Mucosa of stomach (tissue), 1 donor: Measurements from ENCODE around the gene AGGF1.
"Not testable (repeated sequence)": the region's sequence is repeated elsewhere in the genome, so short reads cannot be mapped to it uniquely, and the experiment has no call there.

ENCODE experiments used
- H3K27me3 ChIP-seq: one replicate; pipeline ENCODE4 v1.7.0; 2013; ENCODE audit warnings: mild to moderate bottlenecking, low read length; ENCODE audit not compliant: control insufficient read depth, insufficient read depth
- H3K36me3 ChIP-seq: one replicate; pipeline ENCODE4 v1.7.0; 2013; ENCODE audit warnings: low read length; ENCODE audit not compliant: control insufficient read depth, insufficient read depth
- H3K4me1 ChIP-seq: one replicate; pipeline ENCODE4 v1.7.0; 2013; ENCODE audit warnings: mild to moderate bottlenecking, low read length; ENCODE audit not compliant: control insufficient read depth, insufficient read depth
- H3K4me3 ChIP-seq: one replicate; pipeline ENCODE4 v1.7.0; 2013; ENCODE audit warnings: low read length
- H3K9ac ChIP-seq: one replicate; pipeline ENCODE4 v1.7.0; 2013; ENCODE audit warnings: mild to moderate bottlenecking, low read length, moderate library complexity
- H3K9me3 ChIP-seq: one replicate; pipeline ENCODE4 v1.7.0; 2013; ENCODE audit warnings: mild to moderate bottlenecking, low read length, moderate library complexity; ENCODE audit not compliant: control insufficient read depth
- donor health status: Pancreatic carcinoma.

AGGF1 gene, protein sequence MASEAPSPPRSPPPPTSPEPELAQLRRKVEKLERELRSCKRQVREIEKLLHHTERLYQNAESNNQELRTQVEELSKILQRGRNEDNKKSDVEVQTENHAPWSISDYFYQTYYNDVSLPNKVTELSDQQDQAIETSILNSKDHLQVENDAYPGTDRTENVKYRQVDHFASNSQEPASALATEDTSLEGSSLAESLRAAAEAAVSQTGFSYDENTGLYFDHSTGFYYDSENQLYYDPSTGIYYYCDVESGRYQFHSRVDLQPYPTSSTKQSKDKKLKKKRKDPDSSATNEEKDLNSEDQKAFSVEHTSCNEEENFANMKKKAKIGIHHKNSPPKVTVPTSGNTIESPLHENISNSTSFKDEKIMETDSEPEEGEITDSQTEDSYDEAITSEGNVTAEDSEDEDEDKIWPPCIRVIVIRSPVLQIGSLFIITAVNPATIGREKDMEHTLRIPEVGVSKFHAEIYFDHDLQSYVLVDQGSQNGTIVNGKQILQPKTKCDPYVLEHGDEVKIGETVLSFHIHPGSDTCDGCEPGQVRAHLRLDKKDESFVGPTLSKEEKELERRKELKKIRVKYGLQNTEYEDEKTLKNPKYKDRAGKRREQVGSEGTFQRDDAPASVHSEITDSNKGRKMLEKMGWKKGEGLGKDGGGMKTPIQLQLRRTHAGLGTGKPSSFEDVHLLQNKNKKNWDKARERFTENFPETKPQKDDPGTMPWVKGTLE

DNA sequence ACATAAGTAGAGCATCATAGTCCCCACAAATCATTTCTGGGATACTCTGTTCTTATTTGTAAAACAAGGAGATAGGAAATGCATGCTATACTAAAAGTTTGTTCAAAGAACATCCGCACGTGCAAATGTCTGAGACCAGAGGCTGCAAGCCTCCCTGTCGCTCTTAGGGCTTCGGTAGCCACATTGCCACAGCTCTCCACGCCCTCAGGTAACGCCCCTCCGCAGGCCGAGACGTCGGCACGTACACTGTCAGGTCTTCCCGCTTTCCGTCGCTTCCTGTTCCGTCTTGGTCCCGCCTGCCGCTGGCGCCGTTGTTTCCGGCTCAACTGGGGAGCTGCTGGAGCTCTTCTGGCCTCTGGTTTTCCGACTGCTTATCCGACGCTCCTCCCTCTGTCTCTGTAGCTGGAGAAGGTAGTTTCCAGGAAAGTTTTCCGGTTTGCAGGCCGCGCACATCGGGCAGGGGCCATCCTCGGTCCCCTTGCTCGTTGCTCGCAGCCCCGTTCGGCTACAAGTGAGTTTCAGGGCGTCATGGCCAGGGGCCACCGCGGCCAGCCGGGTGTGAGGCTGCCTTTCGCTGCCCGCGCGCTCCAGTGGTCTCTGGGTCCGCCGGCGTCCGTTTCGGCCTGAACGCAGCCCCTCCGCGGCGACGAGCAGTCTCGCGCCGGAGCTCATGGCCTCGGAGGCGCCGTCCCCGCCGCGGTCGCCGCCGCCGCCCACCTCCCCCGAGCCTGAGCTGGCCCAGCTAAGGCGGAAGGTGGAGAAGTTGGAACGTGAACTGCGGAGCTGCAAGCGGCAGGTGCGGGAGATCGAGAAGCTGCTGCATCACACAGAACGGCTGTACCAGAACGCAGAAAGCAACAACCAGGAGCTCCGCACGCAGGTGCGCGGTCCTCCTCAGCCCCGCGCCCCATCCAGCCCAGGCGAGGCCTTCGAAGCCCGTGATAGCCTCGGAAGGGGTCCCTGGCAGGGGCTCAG lies at the start of gene AGGF1:
TSS of gene AGGF1 (plus strand) at position 308 of the 975 bp plus-strand sequence. CDS start at position 671, 363 bp downstream.
- peaks cover 3% of the 10 kb centered on the region for H3K9me3 ChIP-seq
- no peaks in the 10 kb centered on the region for H3K36me3 ChIP-seq
- H3K27me3 ChIP-seq, result no peaks in the 10 kb centered on the region
- peak within 1 kb of the TSS; percentile 87 for H3K9ac ChIP-seq
- H3K4me1 ChIP-seq, result peaks cover 16% of the 10 kb centered on the region
- peak within 1 kb of the TSS; percentile 67 for H3K4me3 ChIP-seq

DNA sequence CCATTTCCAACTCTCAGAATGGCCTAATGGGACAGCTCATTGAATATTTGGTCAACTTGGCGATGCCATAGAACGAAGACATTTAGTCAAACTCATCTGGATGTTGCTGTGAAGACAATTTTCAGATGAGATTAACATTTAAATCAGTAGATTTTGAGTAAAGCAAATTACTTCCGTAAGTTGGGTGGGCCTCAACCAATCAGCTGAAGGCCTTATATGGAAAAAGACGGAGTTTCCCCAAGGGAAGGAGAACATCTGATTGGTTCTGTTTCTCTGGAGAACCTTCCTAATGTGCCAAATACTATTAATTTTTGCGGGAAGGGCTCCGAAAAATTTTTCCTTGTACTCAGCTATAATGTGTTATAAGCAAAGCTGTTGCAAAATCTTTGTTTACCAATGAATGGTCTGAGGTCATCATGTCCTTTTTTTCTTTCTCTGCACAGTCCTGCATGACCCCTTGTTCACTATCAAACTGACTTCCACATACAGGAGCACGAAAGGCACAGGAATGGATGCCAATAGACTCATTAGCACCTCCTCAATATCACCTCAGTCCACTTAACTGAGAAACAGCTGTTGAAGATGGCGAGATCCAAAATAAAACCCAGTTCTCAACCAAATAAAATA lies 49.6 kb upstream of the AGGF1 start:
- Histone ChIP-seq H3K27me3 (no peaks in the 10 kb centered on the region), H3K4me1 (no peaks in the 10 kb centered on the region), H3K4me3 (no peak overlapping the region), H3K36me3 (no peaks in the 10 kb centered on the region), H3K9me3 (no peaks in the 10 kb centered on the region), H3K9ac (no peak overlapping the region)

DNA sequence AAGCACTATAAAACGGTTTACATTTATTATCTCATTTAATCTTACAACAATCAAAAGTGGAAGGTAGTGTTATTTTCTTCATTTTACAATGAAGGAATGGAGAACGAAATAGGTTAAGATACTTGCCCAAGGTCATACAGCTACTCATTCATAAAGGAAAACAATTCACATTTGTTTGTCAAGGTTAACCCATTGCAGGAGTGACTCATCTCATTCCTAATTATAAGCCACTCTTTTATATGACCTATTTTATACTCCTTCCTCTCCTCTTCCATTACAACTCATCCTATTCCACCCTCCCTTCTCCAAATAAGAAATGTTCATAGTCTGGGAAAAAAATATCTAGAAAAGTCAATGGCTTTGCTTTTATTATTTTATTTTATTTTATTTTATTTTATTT lies 47.8 kb upstream of the AGGF1 start:
- H3K4me3 ChIP-seq, result no peak overlapping the region
- no peaks in the 10 kb centered on the region for H3K4me1 ChIP-seq
- no peak overlapping the region for H3K9ac ChIP-seq

DNA sequence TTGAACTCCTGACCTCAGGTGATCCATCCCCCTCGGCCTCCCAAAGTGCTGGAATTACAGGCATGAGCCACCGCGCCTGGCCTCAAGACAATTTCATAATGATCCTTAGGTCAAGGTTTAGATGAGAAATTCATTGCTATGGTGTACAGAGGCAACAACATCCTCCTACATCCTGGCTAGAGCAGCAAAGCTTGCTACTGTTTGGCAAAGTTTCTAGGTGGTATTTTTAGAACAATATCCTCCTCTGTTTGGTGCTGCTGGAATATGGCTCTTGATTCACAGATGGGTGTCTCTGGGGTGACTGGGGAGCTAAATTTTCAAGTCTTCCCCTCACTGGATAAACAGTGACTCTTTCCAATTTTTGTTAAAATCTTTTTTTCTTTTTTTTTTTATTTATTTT lies 46.7 kb upstream of the AGGF1 start:
- Histone ChIP-seq H3K9ac (no peak overlapping the region), H3K4me1 (no peaks in the 10 kb centered on the region), H3K36me3 (no peaks in the 10 kb centered on the region), H3K4me3 (no peak overlapping the region), H3K27me3 (no peaks in the 10 kb centered on the region), H3K9me3 (no peaks in the 10 kb centered on the region)

More for the DNA sequence above, 47.8 kb upstream of the AGGF1 start:
- no peaks in the 10 kb centered on the region for H3K9me3 ChIP-seq
- no peaks in the 10 kb centered on the region for H3K27me3 ChIP-seq
- H3K36me3 ChIP-seq, result no peaks in the 10 kb centered on the region

DNA sequence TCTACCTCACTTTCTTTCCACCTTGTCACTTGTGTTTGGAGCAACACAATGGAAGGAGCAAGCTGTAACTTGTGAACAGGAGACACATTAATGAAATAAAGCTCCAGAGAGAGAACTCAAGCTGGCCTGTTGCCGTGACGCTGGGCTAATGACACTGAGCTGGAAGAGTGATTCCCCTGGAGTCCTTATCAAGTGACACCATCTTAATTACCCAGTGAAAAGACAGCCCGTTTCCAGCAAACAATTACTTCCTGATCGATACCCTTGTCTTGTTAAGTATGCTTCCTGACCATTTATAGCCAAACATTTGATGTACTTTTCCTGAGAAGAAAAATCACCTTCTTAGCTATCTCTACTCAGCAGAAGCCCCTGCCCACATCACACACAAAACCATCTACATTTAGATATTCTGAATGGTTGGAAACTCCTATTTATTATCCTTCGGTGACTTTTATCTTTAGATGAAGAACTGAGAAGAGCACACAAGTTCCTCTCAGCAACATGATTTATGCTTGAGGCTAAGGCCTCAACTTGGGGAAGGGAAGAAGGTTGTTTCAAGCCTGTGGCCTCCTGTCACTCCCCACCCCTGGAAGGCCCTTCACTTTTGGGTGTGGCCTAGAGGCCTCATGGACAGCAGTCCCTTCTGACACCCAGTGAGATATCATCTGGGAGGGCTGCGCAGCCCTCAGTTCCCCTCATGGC lies 43.2 kb upstream of the AGGF1 start:
- Histone ChIP-seq H3K9ac (no peak overlapping the region), H3K36me3 (no peaks in the 10 kb centered on the region), H3K4me1 (no peaks in the 10 kb centered on the region), H3K4me3 (no peak overlapping the region), H3K9me3 (no peaks in the 10 kb centered on the region), H3K27me3 (no peaks in the 10 kb centered on the region)

DNA sequence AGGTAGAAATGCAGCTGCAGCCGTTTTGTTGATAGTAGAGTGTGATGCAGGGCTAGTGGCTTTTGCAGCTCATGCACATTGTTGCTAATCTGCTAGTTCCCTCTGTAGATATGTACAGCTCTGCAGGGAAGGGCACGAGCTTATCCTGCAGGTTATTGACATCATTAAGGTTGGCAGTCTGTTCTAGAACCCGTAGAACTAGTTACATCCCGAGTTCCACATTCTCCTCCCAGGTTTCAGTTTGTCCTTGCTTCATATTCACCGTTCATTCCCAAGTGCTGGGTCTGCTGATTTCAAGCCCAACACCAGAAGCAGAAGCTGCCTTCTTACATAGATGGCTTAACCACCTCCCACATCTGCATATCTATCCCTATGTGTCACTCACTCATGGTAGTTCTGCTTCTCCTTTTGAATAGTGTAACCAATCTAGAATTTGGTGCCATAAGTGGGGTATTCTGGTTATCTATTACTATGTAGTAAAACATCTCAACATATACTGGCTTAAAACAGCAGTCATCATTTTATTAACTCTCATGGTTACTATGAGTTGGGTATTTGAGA lies 39.2 kb upstream of the AGGF1 start:
- H3K9ac ChIP-seq, result no peak overlapping the region
- no peaks in the 10 kb centered on the region for H3K9me3 ChIP-seq
- no peaks in the 10 kb centered on the region for H3K36me3 ChIP-seq
- H3K4me1 ChIP-seq, result no peaks in the 10 kb centered on the region
- H3K27me3 ChIP-seq, result no peaks in the 10 kb centered on the region
- no peak overlapping the region for H3K4me3 ChIP-seq

DNA sequence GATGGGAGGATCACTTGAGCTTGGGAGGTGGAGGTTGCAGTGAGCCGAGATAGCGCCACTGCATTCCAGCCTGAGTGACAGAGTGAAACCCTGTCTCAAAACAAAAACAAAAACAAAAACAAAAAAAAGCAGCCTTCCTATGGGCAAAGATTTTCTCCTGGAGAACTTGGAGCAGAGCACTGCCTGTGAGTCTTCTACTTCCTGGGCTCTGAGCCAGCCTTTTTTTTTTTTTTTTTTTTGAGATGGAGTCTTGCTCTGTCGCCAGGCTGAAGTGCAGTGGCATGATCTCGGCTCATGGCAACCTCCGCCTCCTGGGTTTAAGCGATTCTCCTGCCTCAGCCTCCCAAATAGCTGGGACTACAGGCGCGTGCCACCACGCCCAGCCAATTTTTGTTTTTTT lies 36.8 kb upstream of the AGGF1 start:
- not testable (repeated sequence) for H3K36me3 ChIP-seq, H3K4me3 ChIP-seq, H3K4me1 ChIP-seq, H3K27me3 ChIP-seq, H3K9me3 ChIP-seq, H3K9ac ChIP-seq

DNA sequence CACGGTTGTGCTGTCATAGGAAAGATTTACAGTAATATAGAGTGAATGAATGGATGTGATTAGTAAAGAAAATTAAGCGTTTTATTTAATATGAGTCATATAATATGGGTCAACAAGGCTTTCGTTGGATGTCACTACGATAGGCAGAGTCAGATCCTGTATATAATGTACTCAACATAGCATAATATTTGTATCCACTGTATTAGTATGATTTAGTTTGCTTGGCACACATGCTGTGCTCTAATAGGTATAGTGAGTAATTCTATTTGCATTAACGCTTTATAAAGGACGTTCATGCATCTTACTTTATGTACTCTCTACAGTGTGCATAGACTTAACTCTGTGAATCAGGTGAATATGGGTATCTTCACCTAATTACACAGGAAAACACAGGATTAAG lies 35.9 kb upstream of the AGGF1 start:
- Histone ChIP-seq H3K9ac (no peak overlapping the region), H3K4me1 (no peaks in the 10 kb centered on the region), H3K4me3 (no peak overlapping the region), H3K9me3 (no peaks in the 10 kb centered on the region), H3K27me3 (no peaks in the 10 kb centered on the region), H3K36me3 (no peaks in the 10 kb centered on the region)

DNA sequence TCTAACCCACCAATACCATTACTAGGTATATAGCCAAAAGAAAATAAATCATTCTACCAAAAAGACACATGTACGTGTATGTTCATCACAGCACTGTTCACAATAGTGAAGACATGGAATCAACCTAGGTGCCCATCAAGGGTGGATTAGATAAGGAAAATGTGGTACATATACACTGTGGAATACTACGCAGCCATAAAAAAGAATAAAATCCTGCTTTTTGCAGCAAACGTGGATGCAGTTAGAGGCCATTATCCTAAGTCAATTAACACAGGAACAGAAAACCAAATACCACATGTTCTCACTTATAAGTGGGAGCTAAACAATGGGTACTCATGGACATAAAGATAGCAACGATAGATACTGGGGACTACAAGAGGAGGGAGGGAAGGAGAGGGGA lies 32.0 kb upstream of the AGGF1 start:
- not testable (repeated sequence) for H3K4me1 ChIP-seq, H3K9ac ChIP-seq, H3K9me3 ChIP-seq, H3K36me3 ChIP-seq, H3K4me3 ChIP-seq, H3K27me3 ChIP-seq

DNA sequence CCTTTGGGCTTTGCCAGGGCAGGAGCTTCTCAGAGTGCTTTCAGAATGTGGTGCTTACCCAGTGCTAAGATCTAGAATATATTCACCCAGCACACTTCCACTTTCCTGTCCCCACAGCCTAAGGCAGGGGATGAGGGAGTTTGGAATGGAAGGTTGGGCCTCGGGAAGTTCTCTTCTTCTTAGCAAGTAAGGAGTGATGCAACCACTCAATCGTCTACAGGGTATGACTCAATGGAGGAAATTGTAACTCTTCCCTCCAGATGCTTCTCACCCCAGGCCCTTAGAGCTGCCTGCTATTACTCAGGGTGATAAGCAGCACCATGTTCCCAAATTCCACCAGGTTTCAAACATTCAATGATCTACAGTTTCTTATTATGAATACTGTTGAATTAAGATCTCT lies 30.8 kb upstream of the AGGF1 start:
- Histone ChIP-seq H3K9ac (no peak overlapping the region), H3K4me3 (no peak overlapping the region), H3K9me3 (no peaks in the 10 kb centered on the region), H3K4me1 (no peaks in the 10 kb centered on the region), H3K36me3 (no peaks in the 10 kb centered on the region), H3K27me3 (peaks cover 2% of the 10 kb centered on the region)

DNA sequence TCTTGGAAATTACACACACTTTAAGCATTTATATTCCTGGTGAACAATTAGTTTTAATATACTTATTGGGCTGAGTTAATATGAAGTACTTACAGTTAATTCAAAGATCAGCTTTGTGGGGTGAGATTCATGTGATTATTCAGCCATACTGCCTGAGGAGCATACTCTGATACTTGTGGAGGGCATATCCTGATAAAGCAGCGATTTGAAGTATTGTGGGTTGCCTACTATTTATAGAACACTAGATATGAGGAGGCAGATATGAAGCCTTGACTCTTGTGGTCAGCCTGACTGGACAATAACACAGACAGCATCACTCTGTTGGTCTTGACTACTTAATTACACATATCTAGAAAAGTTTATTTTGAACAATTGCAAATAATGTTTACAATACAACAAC lies 27.0 kb upstream of the AGGF1 start:
- Histone ChIP-seq H3K36me3 (no peaks in the 10 kb centered on the region), H3K4me3 (no peak overlapping the region), H3K9ac (no peak overlapping the region), H3K4me1 (no peaks in the 10 kb centered on the region), H3K27me3 (peaks cover 2% of the 10 kb centered on the region), H3K9me3 (no peaks in the 10 kb centered on the region)
